ENCODE data around the gene ARHGEF19.

Gene ARHGEF19

GRCh38 chr1:16174886-16175598, 37.4 kb downstream of the ARHGEF19 start:
- peak overlapping the region; percentile 91 for H3K27ac ChIP-seq
- TF ChIP-seq, protein P1, sequence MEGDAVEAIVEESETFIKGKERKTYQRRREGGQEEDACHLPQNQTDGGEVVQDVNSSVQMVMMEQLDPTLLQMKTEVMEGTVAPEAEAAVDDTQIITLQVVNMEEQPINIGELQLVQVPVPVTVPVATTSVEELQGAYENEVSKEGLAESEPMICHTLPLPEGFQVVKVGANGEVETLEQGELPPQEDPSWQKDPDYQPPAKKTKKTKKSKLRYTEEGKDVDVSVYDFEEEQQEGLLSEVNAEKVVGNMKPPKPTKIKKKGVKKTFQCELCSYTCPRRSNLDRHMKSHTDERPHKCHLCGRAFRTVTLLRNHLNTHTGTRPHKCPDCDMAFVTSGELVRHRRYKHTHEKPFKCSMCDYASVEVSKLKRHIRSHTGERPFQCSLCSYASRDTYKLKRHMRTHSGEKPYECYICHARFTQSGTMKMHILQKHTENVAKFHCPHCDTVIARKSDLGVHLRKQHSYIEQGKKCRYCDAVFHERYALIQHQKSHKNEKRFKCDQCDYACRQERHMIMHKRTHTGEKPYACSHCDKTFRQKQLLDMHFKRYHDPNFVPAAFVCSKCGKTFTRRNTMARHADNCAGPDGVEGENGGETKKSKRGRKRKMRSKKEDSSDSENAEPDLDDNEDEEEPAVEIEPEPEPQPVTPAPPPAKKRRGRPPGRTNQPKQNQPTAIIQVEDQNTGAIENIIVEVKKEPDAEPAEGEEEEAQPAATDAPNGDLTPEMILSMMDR (conservative IDR thresholded peaks at IDR 0.05), result no peak

- H3K27ac ChIP-seq, result no peak overlapping the region; the same call in 1 of the 2 replicates
- TF ChIP-seq, protein P1 (conservative IDR thresholded peaks at IDR 0.05), result no peak
Observed at GRCh38 chr1:16174261-16174868, 38.1 kb downstream of the ARHGEF19 start.

DNA sequence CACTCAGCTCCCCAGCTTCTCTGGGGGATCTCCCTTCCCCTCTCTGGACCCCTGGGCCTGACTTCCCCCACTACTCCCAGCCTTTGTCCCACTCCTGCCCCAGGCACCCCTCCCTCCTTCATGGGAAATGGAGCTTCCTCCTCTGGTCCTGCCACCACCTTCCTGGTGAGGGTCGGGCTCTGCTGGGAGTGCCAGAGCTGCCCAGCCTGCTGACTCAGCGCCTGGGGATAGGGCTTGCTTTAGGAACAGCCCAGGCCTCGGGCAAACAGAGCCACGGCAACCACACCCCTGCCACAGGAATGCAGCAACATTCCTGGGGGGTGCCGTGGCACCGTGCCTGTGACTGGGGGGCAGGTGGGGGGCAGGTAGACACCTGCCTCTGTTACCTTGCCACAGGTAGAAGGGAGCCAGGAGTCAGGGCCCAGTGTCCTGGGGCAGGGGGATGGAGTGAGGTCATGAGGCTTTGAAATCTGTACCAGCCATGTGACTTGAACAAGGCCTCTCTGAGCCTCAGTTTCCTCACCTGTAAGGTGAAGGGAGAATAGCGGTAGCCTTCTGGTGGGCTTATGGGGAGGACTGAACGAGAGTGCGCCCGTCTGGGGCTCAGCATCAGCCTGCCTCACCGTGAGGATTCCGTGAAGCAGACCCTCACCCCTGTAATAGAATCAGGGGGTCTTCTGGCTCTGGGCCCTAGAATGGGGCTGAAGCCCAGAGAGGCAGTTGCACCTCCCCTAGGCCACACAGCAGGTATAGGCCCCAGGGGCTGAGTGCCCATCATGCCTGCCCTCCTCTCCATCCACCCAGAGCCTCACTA, 38.8 kb downstream of the ARHGEF19 start:
- TF ChIP-seq, protein P1 (conservative IDR thresholded peaks at IDR 0.05), result no peak
- no peak overlapping the region; the same call in 1 of the 2 replicates for H3K27ac ChIP-seq

- TF ChIP-seq, protein P1 (conservative IDR thresholded peaks at IDR 0.05), result no peak
- no peak overlapping the region for H3K27ac ChIP-seq
Observed at GRCh38 chr1:16172964-16173446, 39.4 kb downstream of the ARHGEF19 start.

- TF ChIP-seq, protein P1 (conservative IDR thresholded peaks at IDR 0.05), result no peak
- no peak overlapping the region for H3K27ac ChIP-seq
Observed at GRCh38 chr1:16172218-16172830, 40.1 kb downstream of the ARHGEF19 start.

GRCh38 chr1:16171314-16172151, 40.9 kb downstream of the ARHGEF19 start:
- no peak overlapping the region for H3K27ac ChIP-seq
- TF ChIP-seq, protein P1 (conservative IDR thresholded peaks at IDR 0.05), result no peak

Data from VCaP (cell line).